H1 (cell line): ENCODE results near the gene ACBD6. TPM values are rescaled to one million over a fixed set of nuclear protein-coding genes. Genes with fewer than 3 reads are reported as not detected.

Source experiments
- EP300 ChIP-seq, 2 experiments: IDR thresholded peaks; 1 replicate in 1 of 2; 2 replicates in 1 of 2; pipeline ENCODE4 v1.6.1; 2011 to 2012; ENCODE audit warnings: low read depth in 2 of 2, low read length in 2 of 2, mild to moderate bottlenecking in 2 of 2, borderline replicate concordance in 1 of 2, inconsistent platforms in 1 of 2, moderate library complexity in 1 of 2
- HDAC6 ChIP-seq: IDR thresholded peaks from one replicate; pipeline ENCODE4 v1.7.1; 2012; ENCODE audit warnings: low read depth, mild to moderate bottlenecking, inconsistent platforms, low read length, moderate library complexity
- NANOG ChIP-seq: IDR thresholded peaks from 2 replicates; pipeline ENCODE4 v1.6.1; 2011; ENCODE audit warnings: low read length, low read depth, mild to moderate bottlenecking, inconsistent platforms; ENCODE audit not compliant: insufficient read depth, poor library complexity, severe bottlenecking
- SAP30 ChIP-seq: fragments of 300-600 bp; sonication (generic); IDR thresholded peaks from 2 replicates; pipeline ENCODE4 v1.7.1; 2012; ENCODE audit warnings: low read length, moderate library complexity, mild to moderate bottlenecking, inconsistent platforms; ENCODE audit not compliant: insufficient read depth, insufficient replicate concordance
- polyA plus RNA-seq, 7 experiments: library from polyadenylated mRNA; depleted of rRNA in 3 of 7; stranded (reverse) in 5 of 7; unstranded in 2 of 7; fragments of >200 nt in 5 of 7; fragments of 200-250 nt in 2 of 7; gene quantifications; 1 replicate in 5 of 7; 2 replicates in 1 of 7; 4 replicates in 1 of 7; pipeline versions ENCODE4 v1.2.1 to v1.2.3, GENCODE V29; 2011 to 2013; ENCODE audit warnings: missing spikeins in 2 of 7, mixed read lengths in 2 of 7
- total RNA-seq: library from RNA; stranded (reverse); fragmentation: NEBNext Ultra II Directional; extraction: Animal tissue kit (Norgen Biotek cat#: 25700); gene quantifications from 2 replicates; pipeline ENCODE4 v1.2.1, GENCODE V29; 2021

The ACBD6 gene
- total and polyA plus RNA-seq, 2 of the 8 experiments (the other 6 are each of a cell fraction or from before 2014, with no cell fraction given) = 52.0 to 67.7 TPM

DNA sequence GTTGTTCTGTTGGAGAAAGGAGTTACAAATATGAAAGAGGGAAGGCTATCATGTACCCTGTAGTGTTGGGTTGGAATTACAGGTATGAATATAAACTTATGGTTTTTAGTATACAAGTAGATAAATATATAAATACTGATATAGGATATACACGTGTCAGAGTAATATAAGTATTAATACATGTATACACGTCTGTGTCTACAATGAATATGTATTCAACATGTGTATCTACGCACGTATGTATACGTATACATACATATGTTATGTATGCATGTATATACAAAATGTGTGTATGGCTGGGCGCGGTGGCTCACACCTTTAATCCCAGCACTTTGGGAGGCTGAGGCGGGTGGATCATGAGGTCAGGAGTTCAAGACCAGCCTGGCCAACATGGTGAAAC, 17.9 kb downstream of the ACBD6 start (continued):
- TF ChIP-seq SAP30 = no peak
- no peak for TF ChIP-seq EP300 (IDR thresholded peaks at IDR 0.05; ENCODE audit: borderline replicate concordance in 1 of 2, low read depth in 2 of 2, low read length in 2 of 2)
- no peak for TF ChIP-seq NANOG
- TF ChIP-seq HDAC6 = no peak
